ENCODE measurements around the gene ZNF212. TPM values are rescaled to one million over a fixed set of nuclear protein-coding genes. Genes with fewer than 3 reads are reported as not detected.

Gene ZNF212
- total RNA-seq, 1 donor from 2014 or later, result 16.6 TPM

DNA sequence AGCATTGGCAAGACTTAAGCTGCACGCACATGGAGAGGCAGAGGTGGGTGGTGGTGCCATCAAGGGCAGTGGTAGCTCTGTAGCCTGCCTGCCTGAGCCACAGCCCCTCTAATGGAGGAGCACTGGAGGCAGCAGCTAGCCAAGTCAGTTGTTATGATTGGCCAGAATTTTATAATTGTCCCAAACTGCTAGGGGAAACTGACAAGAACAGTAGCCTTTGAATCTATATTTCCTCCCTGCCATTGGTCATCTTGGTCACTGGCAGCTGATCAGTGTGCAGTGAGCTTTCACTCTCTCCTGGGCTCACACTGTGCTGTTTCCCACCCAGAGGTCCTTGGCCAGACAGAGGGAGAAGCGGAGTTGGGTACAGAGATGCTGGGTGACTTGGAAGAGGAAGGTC, 12.9 kb downstream of the ZNF212 start:
- Mint-ChIP-seq H3K27ac (no peak overlapping the region), H3K27me3 (no peaks in the 10 kb centered on the region), H3K4me3 (no peak overlapping the region), H3K9me3 (no peaks in the 10 kb centered on the region), H3K4me1 (ENCODE audit: unreplicated experiment) (peaks cover 8% of the 10 kb centered on the region), H3K36me3 (peaks cover 17% of the 10 kb centered on the region)
- TF ChIP-seq, protein P1, sequence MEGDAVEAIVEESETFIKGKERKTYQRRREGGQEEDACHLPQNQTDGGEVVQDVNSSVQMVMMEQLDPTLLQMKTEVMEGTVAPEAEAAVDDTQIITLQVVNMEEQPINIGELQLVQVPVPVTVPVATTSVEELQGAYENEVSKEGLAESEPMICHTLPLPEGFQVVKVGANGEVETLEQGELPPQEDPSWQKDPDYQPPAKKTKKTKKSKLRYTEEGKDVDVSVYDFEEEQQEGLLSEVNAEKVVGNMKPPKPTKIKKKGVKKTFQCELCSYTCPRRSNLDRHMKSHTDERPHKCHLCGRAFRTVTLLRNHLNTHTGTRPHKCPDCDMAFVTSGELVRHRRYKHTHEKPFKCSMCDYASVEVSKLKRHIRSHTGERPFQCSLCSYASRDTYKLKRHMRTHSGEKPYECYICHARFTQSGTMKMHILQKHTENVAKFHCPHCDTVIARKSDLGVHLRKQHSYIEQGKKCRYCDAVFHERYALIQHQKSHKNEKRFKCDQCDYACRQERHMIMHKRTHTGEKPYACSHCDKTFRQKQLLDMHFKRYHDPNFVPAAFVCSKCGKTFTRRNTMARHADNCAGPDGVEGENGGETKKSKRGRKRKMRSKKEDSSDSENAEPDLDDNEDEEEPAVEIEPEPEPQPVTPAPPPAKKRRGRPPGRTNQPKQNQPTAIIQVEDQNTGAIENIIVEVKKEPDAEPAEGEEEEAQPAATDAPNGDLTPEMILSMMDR (conservative IDR thresholded peaks at IDR 0.05), result no peak
- DNase-seq (ENCODE audit: extremely low spot score, unreplicated experiment), result no peak

DNA sequence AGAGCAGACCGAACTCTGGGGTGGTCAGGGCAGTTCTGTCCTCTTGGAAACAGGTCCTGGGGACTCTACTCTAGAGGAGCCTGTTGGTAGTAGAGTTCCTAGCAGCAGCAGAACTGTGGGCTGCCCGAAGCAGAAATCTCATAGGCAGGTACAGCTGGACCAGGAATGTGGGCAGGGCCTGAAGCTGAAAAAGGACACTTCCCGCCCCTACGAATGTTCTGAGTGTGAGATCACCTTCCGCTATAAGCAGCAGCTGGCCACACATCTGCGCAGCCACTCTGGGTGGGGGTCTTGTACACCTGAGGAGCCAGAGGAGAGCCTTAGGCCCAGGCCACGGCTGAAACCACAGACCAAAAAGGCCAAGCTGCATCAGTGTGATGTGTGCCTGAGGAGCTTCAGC, 14.2 kb downstream of the ZNF212 start:
- peaks cover 13% of the 10 kb centered on the region for H3K36me3 Mint-ChIP-seq
- no peaks in the 10 kb centered on the region for H3K27me3 Mint-ChIP-seq

DNA sequence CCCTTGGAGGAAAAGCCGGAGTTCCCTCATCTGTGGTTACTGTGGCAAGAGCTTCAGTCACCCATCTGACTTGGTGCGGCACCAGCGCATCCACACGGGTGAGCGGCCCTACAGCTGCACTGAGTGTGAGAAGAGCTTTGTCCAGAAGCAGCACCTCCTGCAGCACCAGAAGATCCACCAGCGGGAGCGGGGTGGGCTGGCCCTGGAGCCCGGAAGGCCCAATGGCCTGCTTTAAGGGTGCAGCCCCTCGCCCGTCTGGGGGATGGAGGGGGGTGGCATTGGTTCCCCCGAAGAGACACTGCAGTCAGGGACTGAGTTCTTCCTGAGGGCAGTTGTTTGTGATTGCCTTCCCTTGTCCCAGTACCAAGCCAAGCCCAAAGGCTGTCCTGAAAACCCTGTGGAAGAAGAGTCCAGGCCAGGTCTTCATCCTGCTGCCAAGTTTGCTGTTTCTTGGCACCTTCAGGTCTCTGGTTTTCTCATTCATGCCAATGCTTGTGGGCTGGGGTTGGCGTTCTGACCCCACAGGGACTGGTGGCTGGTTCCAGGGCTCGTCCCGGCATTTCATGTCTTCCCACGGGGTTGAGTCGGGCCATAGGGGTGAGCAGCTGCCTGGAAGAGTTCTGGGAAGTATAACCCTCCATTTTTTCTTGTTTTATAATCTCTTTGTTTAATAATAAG, 14.9 kb downstream of the ZNF212 start:
- no peaks in the 10 kb centered on the region for H3K9me3 Mint-ChIP-seq
- H3K27me3 Mint-ChIP-seq, result no peaks in the 10 kb centered on the region
- H3K36me3 Mint-ChIP-seq, result peaks cover 13% of the 10 kb centered on the region
- H3K27ac Mint-ChIP-seq, result no peak overlapping the region
- DNase-seq (ENCODE audit: extremely low spot score, unreplicated experiment), result no peak
- H3K4me1 Mint-ChIP-seq (ENCODE audit: unreplicated experiment), result no peaks in the 10 kb centered on the region
- TF ChIP-seq, protein P1 (conservative IDR thresholded peaks at IDR 0.05), result no peak
- H3K4me3 Mint-ChIP-seq, result no peak overlapping the region

More for the DNA sequence above, 14.2 kb downstream of the ZNF212 start:
- Mint-ChIP-seq H3K4me1 (ENCODE audit: unreplicated experiment) (peaks cover 2% of the 10 kb centered on the region), H3K9me3 (no peaks in the 10 kb centered on the region), H3K4me3 (no peak overlapping the region), H3K27ac (no peak overlapping the region)
- DNase-seq (ENCODE audit: extremely low spot score, unreplicated experiment), result no peak
- TF ChIP-seq, protein P1 (conservative IDR thresholded peaks at IDR 0.05), result no peak

DNA sequence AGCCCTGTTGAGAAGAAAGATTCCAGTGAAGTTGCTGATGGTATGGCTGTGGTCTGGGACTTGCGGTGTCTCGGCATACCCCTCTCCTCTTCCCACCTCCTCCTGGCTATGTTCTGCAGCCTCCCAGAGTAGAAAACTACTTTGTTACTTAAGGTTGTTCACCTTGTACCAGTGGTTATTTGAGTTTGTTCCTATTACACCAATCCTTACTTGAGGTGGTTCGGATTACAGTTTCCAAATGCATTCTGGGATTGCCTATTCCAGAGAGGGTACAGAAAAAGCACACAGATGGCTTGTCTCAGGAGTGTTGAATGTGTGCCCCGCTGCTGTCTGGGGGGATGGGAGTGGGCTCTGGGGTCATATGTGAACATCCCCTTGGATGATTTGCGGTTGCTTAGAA, 15.7 kb downstream of the ZNF212 start:
- Mint-ChIP-seq H3K36me3 (peaks cover 13% of the 10 kb centered on the region), H3K4me3 (no peak overlapping the region), H3K9me3 (no peaks in the 10 kb centered on the region), H3K27me3 (no peaks in the 10 kb centered on the region), H3K27ac (no peak overlapping the region), H3K4me1 (ENCODE audit: unreplicated experiment) (no peaks in the 10 kb centered on the region)
- TF ChIP-seq, protein P1 (conservative IDR thresholded peaks at IDR 0.05), result no peak
- DNase-seq (ENCODE audit: extremely low spot score, unreplicated experiment), result no peak

DNA sequence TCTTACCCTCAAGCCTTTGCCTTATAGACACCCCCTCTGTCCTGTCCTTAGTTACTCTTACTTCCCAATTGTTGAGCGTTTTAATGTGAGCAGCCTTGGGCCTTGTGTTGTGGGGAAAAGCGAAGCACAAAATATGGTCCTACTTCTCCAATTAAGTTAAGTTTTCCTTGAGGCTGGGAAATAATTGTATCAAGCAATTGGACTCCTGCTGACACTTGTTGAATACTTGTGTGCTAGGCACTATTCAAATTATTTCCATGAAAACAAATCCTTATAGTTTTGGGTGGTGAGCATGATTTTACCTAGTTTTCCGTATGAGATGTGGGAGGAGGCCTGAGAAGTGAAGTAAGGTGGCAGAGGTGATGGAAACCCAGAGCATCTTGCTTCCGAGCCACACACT, 17.1 kb downstream of the ZNF212 start:
- Mint-ChIP-seq H3K9me3 (no peaks in the 10 kb centered on the region), H3K4me3 (no peak overlapping the region)
- TF ChIP-seq, protein P1 (conservative IDR thresholded peaks at IDR 0.05), result no peak

More for the DNA sequence above, 17.1 kb downstream of the ZNF212 start:
- Mint-ChIP-seq H3K4me1 (ENCODE audit: unreplicated experiment) (no peaks in the 10 kb centered on the region), H3K27ac (no peak overlapping the region), H3K36me3 (peaks cover 13% of the 10 kb centered on the region), H3K27me3 (no peaks in the 10 kb centered on the region)
- DNase-seq (ENCODE audit: extremely low spot score, unreplicated experiment), result no peak
